Fibroblast of mammary gland (primary cell): ENCODE data around the gene IFNLR1.

Source experiments
- DNase-seq: peaks from one replicate; pipeline ENCODE4 v3.0.0-alpha.2; 2010; ENCODE audit warnings: low read depth
- H3K4me3 ChIP-seq: 2 replicates; pipeline ENCODE4 v1.5.1; 2011; ENCODE audit warnings: low read depth, mild to moderate bottlenecking, low read length, moderate library complexity; ENCODE audit not compliant: control insufficient read depth
- TF ChIP-seq, protein P1 (sequence below): conservative IDR thresholded peaks from 2 replicates; pipeline ENCODE4 v1.5.1; 2011; ENCODE audit warnings: low read depth, low read length, inconsistent platforms; ENCODE audit not compliant: control insufficient read depth, insufficient read depth

IFNLR1 gene

GRCh38 chr1:24179251-24179840 is 7.7 kb downstream of the IFNLR1 start:
- TF ChIP-seq, protein P1, sequence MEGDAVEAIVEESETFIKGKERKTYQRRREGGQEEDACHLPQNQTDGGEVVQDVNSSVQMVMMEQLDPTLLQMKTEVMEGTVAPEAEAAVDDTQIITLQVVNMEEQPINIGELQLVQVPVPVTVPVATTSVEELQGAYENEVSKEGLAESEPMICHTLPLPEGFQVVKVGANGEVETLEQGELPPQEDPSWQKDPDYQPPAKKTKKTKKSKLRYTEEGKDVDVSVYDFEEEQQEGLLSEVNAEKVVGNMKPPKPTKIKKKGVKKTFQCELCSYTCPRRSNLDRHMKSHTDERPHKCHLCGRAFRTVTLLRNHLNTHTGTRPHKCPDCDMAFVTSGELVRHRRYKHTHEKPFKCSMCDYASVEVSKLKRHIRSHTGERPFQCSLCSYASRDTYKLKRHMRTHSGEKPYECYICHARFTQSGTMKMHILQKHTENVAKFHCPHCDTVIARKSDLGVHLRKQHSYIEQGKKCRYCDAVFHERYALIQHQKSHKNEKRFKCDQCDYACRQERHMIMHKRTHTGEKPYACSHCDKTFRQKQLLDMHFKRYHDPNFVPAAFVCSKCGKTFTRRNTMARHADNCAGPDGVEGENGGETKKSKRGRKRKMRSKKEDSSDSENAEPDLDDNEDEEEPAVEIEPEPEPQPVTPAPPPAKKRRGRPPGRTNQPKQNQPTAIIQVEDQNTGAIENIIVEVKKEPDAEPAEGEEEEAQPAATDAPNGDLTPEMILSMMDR = no peak

GRCh38 chr1:24178407-24178806 is 8.7 kb downstream of the IFNLR1 start:
- peak; percentile 30 for DNase-seq
- H3K4me3 ChIP-seq = no peak overlapping the region
- TF ChIP-seq, protein P1 = no peak

More at GRCh38 chr1:24179251-24179840, 7.7 kb downstream of the IFNLR1 start:
- DNase-seq = no peak
- H3K4me3 ChIP-seq = no peak overlapping the region

GRCh38 chr1:24177161-24177560 is 9.9 kb downstream of the IFNLR1 start:
- TF ChIP-seq, protein P1 = no peak
- no peak overlapping the region for H3K4me3 ChIP-seq
- no peak for DNase-seq

GRCh38 chr1:24175033-24175755 is 11.9 kb downstream of the IFNLR1 start:
- no peak for DNase-seq
- TF ChIP-seq, protein P1 = no peak
- no peak overlapping the region for H3K4me3 ChIP-seq

GRCh38 chr1:24173638-24174575 is 13.2 kb downstream of the IFNLR1 start:
- H3K4me3 ChIP-seq = no peak overlapping the region
- TF ChIP-seq, protein P1 = no peak
- DNase-seq = no peak

DNA sequence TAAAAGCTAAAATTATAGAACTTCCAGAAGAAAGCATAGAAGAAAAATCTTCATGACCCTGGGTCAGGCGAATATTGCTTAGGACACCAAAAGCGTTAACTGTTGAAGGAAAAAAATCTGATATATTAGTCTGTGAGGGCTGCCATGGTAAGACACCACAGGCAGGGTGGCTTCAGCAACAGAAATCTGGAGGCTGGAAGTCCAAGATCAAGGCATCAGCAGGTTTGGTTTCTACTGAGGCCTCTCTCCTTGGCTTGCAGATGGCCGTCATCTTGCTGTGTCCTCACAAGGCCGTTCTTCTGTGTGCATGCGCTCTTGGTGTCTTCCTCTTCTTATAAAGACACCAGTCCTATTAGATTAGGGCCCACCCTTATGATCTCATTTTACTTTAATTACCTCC is 14.5 kb downstream of the IFNLR1 start:
- TF ChIP-seq, protein P1 = no peak
- no peak for DNase-seq
- H3K4me3 ChIP-seq = no peak overlapping the region
